ENCODE results near the gene KIF16B. TPM values are rescaled to one million over a fixed set of nuclear protein-coding genes. Genes with fewer than 3 reads are reported as not detected.

The KIF16B gene
- total and polyA plus RNA-seq, 2 of the 13 experiments (the other 11 are each of a cell fraction or from before 2014, with no cell fraction given): 6.9 to 18.0 TPM

GRCh38 chr20:16548068-16548672 lies 25.1 kb downstream of the KIF16B start:
- ChIA-PET POLR2A (no interaction called here), CTCF (ENCODE audit: low intra/inter-chr PET ratio, low total read pairs) (no interaction called here)
- DNase-seq (ENCODE audit: low spot score): no peak
- Histone ChIP-seq H3K79me2 (ENCODE audit: insufficient read depth, low read length) (peaks cover 3% of the 10 kb centered on the region), H3K9me3 (ENCODE audit: low read length) (no peaks in the 10 kb centered on the region), H2AFZ (ENCODE audit: low read length) (no peak overlapping the region), H4K20me1 (ENCODE audit: insufficient read depth, low read length) (no peaks in the 10 kb centered on the region), H3K4me1 (ENCODE audit: insufficient read depth, low read length) (no peaks in the 10 kb centered on the region), H3K27ac (ENCODE audit: extremely low read length, insufficient read depth, low read length) (no peak overlapping the region), H3K9ac (ENCODE audit: insufficient read depth, low read depth, low read length) (no peak overlapping the region), H3K4me2 (ENCODE audit: low read depth, low read length) (no peak overlapping the region), H3K4me3 (replicated peaks in 1 of 3; ENCODE audit: insufficient read depth in 1 of 3, low read depth in 2 of 3, low read length in 3 of 3) (no peak overlapping the region), H3K36me3 (replicated peaks in 1 of 2; ENCODE audit: control insufficient read depth in 1 of 2, insufficient read depth in 2 of 2, low read length in 2 of 2) (0 out of 5 replicates have a peak, but pooled peaks cover 0 to 1% of the 10 kb centered on the region in 2 experiments), H3K27me3 (ENCODE audit: control insufficient read depth in 1 of 2, insufficient read depth in 2 of 2, low read length in 2 of 2) (no peaks in the 10 kb centered on the region)
- no peak for TF ChIP-seq ZNF629 (CRISPR knock-in tag; conservative IDR thresholded peaks at IDR 0.05)
- no peak for TF ChIP-seq NONO (IDR thresholded peaks at IDR 0.05)
- TF ChIP-seq NONO (CRISPR knock-in tag; conservative IDR thresholded peaks at IDR 0.05): 0 out of 2 replicates have a peak, but pooled peaks have one; percentile 16
- intact Hi-C loops (cut with micrococcal nuclease; ENCODE audit: unreplicated experiment) (no loop called here), in situ Hi-C loops (cut with HindIII; ENCODE audit: extremely low pct_ligation_motif_present, low pct_unique_long_range_greater_than_20kb) (no loop called here)
- 92% methylated on average over 12 of the region's 12 CpGs for whole genome bisulfite sequencing (ENCODE audit: low lambda C conversion rate)
- no TSS peak for BruUV-seq (replicated peaks)
- ATAC-seq: no peak
- FAIRE-seq: no peak

- CTCF ChIA-PET (ENCODE audit: low intra/inter-chr PET ratio, low total read pairs): no interaction called here
- in situ Hi-C loops (cut with HindIII; ENCODE audit: extremely low pct_ligation_motif_present, low pct_unique_long_range_greater_than_20kb): no loop called here
- ATAC-seq: no peak
- POLR2A ChIA-PET: no interaction called here
- BruUV-seq (replicated peaks): no TSS peak
- H3K27ac ChIP-seq (ENCODE audit: extremely low read length, insufficient read depth, low read length): no peak overlapping the region
- H3K36me3 ChIP-seq (replicated peaks in 1 of 2; ENCODE audit: control insufficient read depth in 1 of 2, insufficient read depth in 2 of 2, low read length in 2 of 2): 0 out of 5 replicates have a peak, but pooled peaks cover 0 to 1% of the 10 kb centered on the region in 2 experiments
- H3K4me1 ChIP-seq (ENCODE audit: insufficient read depth, low read length): no peaks in the 10 kb centered on the region
- no peak overlapping the region for H3K4me2 ChIP-seq (ENCODE audit: low read depth, low read length)
- no peaks in the 10 kb centered on the region for H4K20me1 ChIP-seq (ENCODE audit: insufficient read depth, low read length)
- no peaks in the 10 kb centered on the region for H3K27me3 ChIP-seq (ENCODE audit: control insufficient read depth in 1 of 2, insufficient read depth in 2 of 2, low read length in 2 of 2)
- H2AFZ ChIP-seq (ENCODE audit: low read length): no peak overlapping the region
- TF ChIP-seq KIAA2018 (CRISPR knock-in tag; IDR thresholded peaks at IDR 0.05; ENCODE audit: borderline replicate concordance) (no peak), ZNF841 (CRISPR knock-in tag; IDR thresholded peaks at IDR 0.05; ENCODE audit: borderline replicate concordance) (0 out of 2 replicates have a peak, but pooled peaks have one; percentile 32)
- no peaks in the 10 kb centered on the region for H3K9me3 ChIP-seq (ENCODE audit: low read length)
- peaks cover 3% of the 10 kb centered on the region for H3K79me2 ChIP-seq (ENCODE audit: insufficient read depth, low read length)
- WGBS (ENCODE audit: low lambda C conversion rate): 96% methylated on average over 4 of the region's 4 CpGs
- intact Hi-C loops (cut with micrococcal nuclease; ENCODE audit: unreplicated experiment): no loop called here
- no peak overlapping the region for H3K9ac ChIP-seq (ENCODE audit: insufficient read depth, low read depth, low read length)
- no peak for DNase-seq (ENCODE audit: low spot score)
- FAIRE-seq: no peak
- no peak overlapping the region for H3K4me3 ChIP-seq (replicated peaks in 1 of 3; ENCODE audit: insufficient read depth in 1 of 3, low read depth in 2 of 3, low read length in 3 of 3)
Observed at GRCh38 chr20:16544949-16545348, 28.3 kb downstream of the KIF16B start.
